ENCODE results near the gene MEGF10. TPM values are rescaled to one million over a fixed set of nuclear protein-coding genes. Genes with fewer than 3 reads are reported as not detected.

Gene MEGF10
- total RNA-seq, 1 experiment from 2014 or later, result not detected

DNA sequence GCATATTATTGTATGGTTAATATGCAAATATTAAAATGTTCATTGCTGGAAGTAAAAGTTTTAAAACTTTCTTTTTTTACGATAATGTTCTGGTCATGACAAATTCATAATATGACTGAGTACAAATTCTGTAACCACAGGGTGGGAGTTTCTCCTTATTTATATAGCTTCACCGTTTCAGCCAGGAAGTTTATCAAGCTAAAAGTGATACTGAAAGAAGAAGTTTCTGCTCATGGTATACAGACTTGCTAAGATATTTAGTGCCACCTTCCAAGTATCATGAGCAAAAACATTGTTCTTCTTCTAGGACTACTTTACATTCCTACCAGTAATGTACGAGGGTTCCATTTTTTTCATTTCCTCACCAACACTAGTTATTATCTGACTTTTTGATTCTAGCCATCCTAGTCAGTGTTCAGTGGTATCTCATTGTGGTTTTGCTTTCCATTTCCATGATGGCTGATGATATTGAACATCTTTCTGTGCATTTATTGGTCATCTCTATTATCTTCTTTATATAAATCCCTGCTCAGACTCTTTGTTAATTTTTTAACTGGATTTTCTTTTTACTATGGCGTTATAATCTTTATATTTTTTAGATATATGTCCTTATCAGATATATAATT is 132.7 kb downstream of the MEGF10 start:
- BruUV-seq (replicated peaks), result no TSS peak
- CTCF ChIA-PET, result no interaction called here
- H3K9me3 Mint-ChIP-seq (ENCODE audit: unreplicated experiment), result no peaks in the 10 kb centered on the region
- TF ChIP-seq, protein P1, sequence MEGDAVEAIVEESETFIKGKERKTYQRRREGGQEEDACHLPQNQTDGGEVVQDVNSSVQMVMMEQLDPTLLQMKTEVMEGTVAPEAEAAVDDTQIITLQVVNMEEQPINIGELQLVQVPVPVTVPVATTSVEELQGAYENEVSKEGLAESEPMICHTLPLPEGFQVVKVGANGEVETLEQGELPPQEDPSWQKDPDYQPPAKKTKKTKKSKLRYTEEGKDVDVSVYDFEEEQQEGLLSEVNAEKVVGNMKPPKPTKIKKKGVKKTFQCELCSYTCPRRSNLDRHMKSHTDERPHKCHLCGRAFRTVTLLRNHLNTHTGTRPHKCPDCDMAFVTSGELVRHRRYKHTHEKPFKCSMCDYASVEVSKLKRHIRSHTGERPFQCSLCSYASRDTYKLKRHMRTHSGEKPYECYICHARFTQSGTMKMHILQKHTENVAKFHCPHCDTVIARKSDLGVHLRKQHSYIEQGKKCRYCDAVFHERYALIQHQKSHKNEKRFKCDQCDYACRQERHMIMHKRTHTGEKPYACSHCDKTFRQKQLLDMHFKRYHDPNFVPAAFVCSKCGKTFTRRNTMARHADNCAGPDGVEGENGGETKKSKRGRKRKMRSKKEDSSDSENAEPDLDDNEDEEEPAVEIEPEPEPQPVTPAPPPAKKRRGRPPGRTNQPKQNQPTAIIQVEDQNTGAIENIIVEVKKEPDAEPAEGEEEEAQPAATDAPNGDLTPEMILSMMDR (IDR thresholded peaks at IDR 0.05; ENCODE audit: insufficient read depth in 1 of 2, low read depth in 1 of 2, low read length in 1 of 2, severe bottlenecking in 1 of 2, unreplicated experiment in 1 of 2), result no peak
- H3K27me3 ChIP-seq (replicated peaks; ENCODE audit: control insufficient read depth, insufficient read depth, low read length), result no peaks in the 10 kb centered on the region
- POLR2A ChIA-PET, result no interaction called here
- H3K27me3 Mint-ChIP-seq (ENCODE audit: insufficient read depth, unreplicated experiment), result peaks cover 4% of the 10 kb centered on the region
- H3K4me3 Mint-ChIP-seq (ENCODE audit: unreplicated experiment), result no peak overlapping the region
- no peak overlapping the region for H3K4me3 ChIP-seq (ENCODE audit: low read depth, low read length)
- DNase-seq, result no peak
- no peaks in the 10 kb centered on the region for H3K36me3 Mint-ChIP-seq (ENCODE audit: insufficient read depth, unreplicated experiment)
- H3K4me1 ChIP-seq, result peaks cover 7% of the 10 kb centered on the region
- no peaks in the 10 kb centered on the region for H3K4me1 Mint-ChIP-seq (ENCODE audit: low read depth, unreplicated experiment)
- intact Hi-C loops (cut with micrococcal nuclease; ENCODE audit: unreplicated experiment), result no loop called here
- no peaks in the 10 kb centered on the region for H3K9me3 ChIP-seq
- no peak overlapping the region for H3K27ac Mint-ChIP-seq (ENCODE audit: unreplicated experiment)
- no peaks in the 10 kb centered on the region for H3K36me3 ChIP-seq (ENCODE audit: control insufficient read depth, insufficient read depth, low read length)

DNA sequence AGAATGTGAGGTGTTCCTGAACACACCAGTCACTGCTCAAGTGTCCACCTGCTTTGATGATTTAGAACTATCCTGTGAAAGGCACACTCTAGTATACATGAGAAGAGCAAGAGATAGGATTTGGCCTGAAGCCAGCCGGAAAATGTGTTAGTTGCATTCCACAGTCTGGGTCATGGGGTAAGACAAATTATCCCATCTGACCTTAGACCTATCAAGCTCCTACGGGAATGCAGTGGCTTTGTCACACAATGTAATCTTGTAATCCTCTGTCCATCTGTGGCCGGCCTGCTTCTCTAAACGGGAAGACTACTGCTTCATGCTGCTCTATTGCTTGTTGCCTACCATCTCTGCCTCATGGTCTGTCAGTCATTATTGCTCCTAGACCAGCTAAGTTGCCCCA is 134.4 kb downstream of the MEGF10 start:
- BruUV-seq (replicated peaks), result no TSS peak
- Mint-ChIP-seq H3K36me3 (ENCODE audit: insufficient read depth, unreplicated experiment) (no peaks in the 10 kb centered on the region), H3K27ac (ENCODE audit: unreplicated experiment) (no peak overlapping the region), H3K4me1 (ENCODE audit: low read depth, unreplicated experiment) (no peaks in the 10 kb centered on the region), H3K9me3 (ENCODE audit: unreplicated experiment) (no peaks in the 10 kb centered on the region), H3K4me3 (ENCODE audit: unreplicated experiment) (no peak overlapping the region), H3K27me3 (ENCODE audit: insufficient read depth, unreplicated experiment) (no peaks in the 10 kb centered on the region)
- CTCF ChIA-PET, result no interaction called here
- POLR2A ChIA-PET, result no interaction called here
- peak; percentile 9 to 42 for DNase-seq
- Histone ChIP-seq H3K27me3 (replicated peaks; ENCODE audit: control insufficient read depth, insufficient read depth, low read length) (no peaks in the 10 kb centered on the region), H3K4me1 (peaks cover 10% of the 10 kb centered on the region), H3K9me3 (no peaks in the 10 kb centered on the region), H3K4me3 (ENCODE audit: low read depth, low read length) (no peak overlapping the region), H3K36me3 (ENCODE audit: control insufficient read depth, insufficient read depth, low read length) (no peaks in the 10 kb centered on the region)
- intact Hi-C loops (cut with micrococcal nuclease; ENCODE audit: unreplicated experiment), result no loop called here
- TF ChIP-seq, protein P1 (IDR thresholded peaks at IDR 0.05; ENCODE audit: insufficient read depth in 1 of 2, low read depth in 1 of 2, low read length in 1 of 2, severe bottlenecking in 1 of 2, unreplicated experiment in 1 of 2), result no peak

DNA sequence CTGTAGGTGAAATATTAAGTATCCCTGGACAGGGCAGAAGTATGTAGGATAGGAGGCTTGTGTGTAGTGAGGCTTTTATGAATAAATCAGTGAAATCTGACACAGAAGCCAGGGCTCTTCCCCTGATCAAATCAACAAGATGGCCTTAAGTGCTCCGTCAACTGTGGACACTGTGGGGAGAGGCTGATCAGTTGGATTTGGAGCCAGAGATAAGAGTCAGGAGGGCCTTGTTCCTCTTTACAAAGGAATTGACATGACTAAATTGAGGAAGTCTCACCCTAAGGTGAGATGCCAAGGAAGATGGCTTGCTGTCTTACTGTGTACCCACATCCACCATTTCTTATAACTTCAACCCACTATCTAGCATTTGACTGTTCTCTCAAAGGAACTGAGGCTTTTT is 135.3 kb downstream of the MEGF10 start:
- Histone ChIP-seq H3K4me1 (peaks cover 10% of the 10 kb centered on the region), H3K4me3 (ENCODE audit: low read depth, low read length) (no peak overlapping the region), H3K9me3 (no peaks in the 10 kb centered on the region), H3K27me3 (replicated peaks; ENCODE audit: control insufficient read depth, insufficient read depth, low read length) (no peaks in the 10 kb centered on the region), H3K36me3 (ENCODE audit: control insufficient read depth, insufficient read depth, low read length) (no peaks in the 10 kb centered on the region)
- intact Hi-C loops (cut with micrococcal nuclease; ENCODE audit: unreplicated experiment), result no loop called here
- Mint-ChIP-seq H3K4me1 (ENCODE audit: low read depth, unreplicated experiment) (no peaks in the 10 kb centered on the region), H3K27ac (ENCODE audit: unreplicated experiment) (no peak overlapping the region), H3K9me3 (ENCODE audit: unreplicated experiment) (no peaks in the 10 kb centered on the region), H3K4me3 (ENCODE audit: unreplicated experiment) (no peak overlapping the region), H3K27me3 (ENCODE audit: insufficient read depth, unreplicated experiment) (no peaks in the 10 kb centered on the region), H3K36me3 (ENCODE audit: insufficient read depth, unreplicated experiment) (no peaks in the 10 kb centered on the region)
- DNase-seq, result no peak
- TF ChIP-seq, protein P1 (IDR thresholded peaks at IDR 0.05; ENCODE audit: insufficient read depth in 1 of 2, low read depth in 1 of 2, low read length in 1 of 2, severe bottlenecking in 1 of 2, unreplicated experiment in 1 of 2), result no peak
- ChIA-PET CTCF (no interaction called here), POLR2A (no interaction called here)
- BruUV-seq (replicated peaks), result no TSS peak

Measured in Caco-2 (cell line).